Neural cell (in vitro differentiated cells): ENCODE results near the gene POMT2. TPM values are rescaled to one million over a fixed set of nuclear protein-coding genes. Genes with fewer than 3 reads are reported as not detected.

Experiments used
- H2AFZ ChIP-seq: fragments of 200-600, 300-800 bp; sonication (generic), shearing (Covaris generic); 2 replicates; pipeline ENCODE4 v1.6.0; 2014; ENCODE audit warnings: low read depth, mild to moderate bottlenecking, antibody characterized with exemption, low read length, moderate library complexity
- H3F3A ChIP-seq: fragments of 200-600 bp; shearing (Covaris generic); 2 replicates; pipeline ENCODE4 v1.6.1; 2016; ENCODE audit warnings: mild to moderate bottlenecking, moderate library complexity, mixed read lengths, antibody characterized with exemption, low read length; ENCODE audit not compliant: insufficient read depth, poor library complexity, severe bottlenecking
- H3K27ac ChIP-seq: fragments of 200-600, 300-800 bp; sonication (generic), shearing (Covaris generic); 2 replicates; pipeline ENCODE4 v1.5.1; 2014; ENCODE audit warnings: mild to moderate bottlenecking, low read length, moderate library complexity
- H3K27me3 ChIP-seq: fragments of 300-800, 200-600 bp; sonication (generic), shearing (Covaris generic); 2 replicates; pipeline ENCODE4 v1.6.0; 2014; ENCODE audit warnings: mild to moderate bottlenecking, low read depth, low read length, moderate library complexity; ENCODE audit not compliant: insufficient read depth
- H3K36me3 ChIP-seq: fragments of 300-800, 200-600 bp; sonication (generic), shearing (Covaris generic); 2 replicates; pipeline ENCODE4 v1.5.1; 2014; ENCODE audit warnings: mild to moderate bottlenecking, antibody characterized with exemption, low read length, moderate library complexity; ENCODE audit not compliant: insufficient read depth
- H3K4me2 ChIP-seq: fragments of 300-800, 200-600 bp; sonication (generic), shearing (Covaris generic); 2 replicates; pipeline ENCODE4 v1.6.0; 2014; ENCODE audit warnings: mild to moderate bottlenecking, low read length
- H3K4me3 ChIP-seq: fragments of 300-800, 200-600 bp; sonication (generic), shearing (Covaris generic); 2 replicates; pipeline ENCODE4 v1.5.1; 2014; ENCODE audit warnings: mild to moderate bottlenecking, low read length, moderate library complexity
- H3K79me2 ChIP-seq: fragments of 200-600 bp; shearing (Covaris generic); replicated peaks from 2 replicates; pipeline ENCODE4 v1.6.0; 2014; ENCODE audit warnings: mild to moderate bottlenecking, low read length, moderate library complexity; ENCODE audit not compliant: insufficient read depth
- H3K9ac ChIP-seq: fragments of 300-800, 200-600 bp; sonication (generic), shearing (Covaris generic); 2 replicates; pipeline ENCODE4 v1.6.1; 2016; ENCODE audit warnings: mild to moderate bottlenecking, low read length, mixed read lengths
- H3K9me2 ChIP-seq: fragments of 200-600 bp; shearing (Covaris generic); 2 replicates; pipeline ENCODE4 v1.6.1; 2016; ENCODE audit warnings: mild to moderate bottlenecking, low read length, mixed read lengths; ENCODE audit not compliant: insufficient read depth
- H3K9me3 ChIP-seq: fragments of 200-600, 300-800 bp; sonication (generic), shearing (Covaris generic); 2 replicates; pipeline ENCODE4 v1.6.1; 2016; ENCODE audit warnings: mild to moderate bottlenecking, mixed run types, low read length, moderate library complexity, mixed read lengths
- H4K20me1 ChIP-seq: fragments of 200-600 bp; shearing (Covaris generic); 2 replicates; pipeline ENCODE4 v1.6.1; 2016; ENCODE audit warnings: mild to moderate bottlenecking, mixed run types; ENCODE audit not compliant: insufficient read depth
- EP300 ChIP-seq: fragments of 450-650 bp; conservative IDR thresholded peaks from 2 replicates; pipeline ENCODE4 v1.6.1; 2014; ENCODE audit warnings: antibody characterized with exemption, mild to moderate bottlenecking, moderate library complexity; ENCODE audit not compliant: poor library complexity, severe bottlenecking
- EZH2 ChIP-seq: fragments of 200-600, 300-800 bp; shearing (Covaris generic), sonication (generic); IDR thresholded peaks from 2 replicates; pipeline ENCODE4 v1.6.1; 2014; ENCODE audit warnings: antibody characterized with exemption, low read length, borderline replicate concordance, mild to moderate bottlenecking; ENCODE audit not compliant: insufficient read depth, poor library complexity, severe bottlenecking
- MXI1 ChIP-seq: fragments of 450-650 bp; conservative IDR thresholded peaks from 2 replicates; pipeline ENCODE4 v1.6.1; 2014; ENCODE audit warnings: antibody characterized with exemption, mild to moderate bottlenecking; ENCODE audit not compliant: poor library complexity, severe bottlenecking
- RAD21 ChIP-seq: fragments of 450-650 bp; conservative IDR thresholded peaks from 2 replicates; pipeline ENCODE4 v1.6.1; 2014; ENCODE audit warnings: antibody characterized with exemption, mild to moderate bottlenecking, moderate library complexity
- TAF1 ChIP-seq: IDR thresholded peaks from 2 replicates; pipeline ENCODE4 v1.6.1; 2012; ENCODE audit warnings: low read depth
- polyA plus RNA-seq: library from polyadenylated mRNA; depleted of rRNA; stranded (reverse); fragments of >200 nt; gene quantifications from 2 replicates; pipeline ENCODE4 v1.2.3, GENCODE V29; 2014
- TF ChIP-seq, protein P1 (sequence below): fragments of 450-650 bp; IDR thresholded peaks from 2 replicates; pipeline ENCODE4 v1.5.1; 2014; ENCODE audit warnings: antibody characterized with exemption, mild to moderate bottlenecking, moderate library complexity; ENCODE audit not compliant: poor library complexity, severe bottlenecking
- TF ChIP-seq, protein P2 (sequence below): IDR thresholded peaks from 2 replicates; pipeline ENCODE4 v1.6.1; 2012; ENCODE audit warnings: borderline replicate concordance

The POMT2 gene
- polyA plus RNA-seq, 1 donor from 2014 or later: 9.6 TPM

DNA sequence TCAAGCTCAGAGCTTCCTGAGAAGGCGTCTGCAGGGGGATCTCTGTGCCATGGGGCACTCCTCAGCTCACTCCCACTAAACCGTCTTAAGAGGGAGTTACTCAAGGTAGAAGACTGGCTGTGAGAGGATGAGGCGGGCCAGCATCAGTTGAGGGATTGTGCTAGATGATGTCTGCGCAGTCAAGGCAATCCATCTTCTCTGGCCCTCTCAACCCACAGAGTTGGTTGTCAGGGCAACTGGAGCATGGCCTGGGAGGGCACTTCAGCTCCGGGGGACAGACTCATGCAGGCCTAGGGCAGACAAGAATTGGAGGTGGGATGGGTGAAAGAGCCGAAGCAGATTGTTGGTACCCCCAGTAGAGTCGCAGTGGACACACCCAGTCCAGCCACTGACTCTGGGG is 9.2 kb upstream of the POMT2 start:
- Histone ChIP-seq H3K4me2 (no peak overlapping the region), H3K4me3 (no peak overlapping the region), H3K9me2 (no peaks in the 10 kb centered on the region), H3K79me2 (no peaks in the 10 kb centered on the region), H3K36me3 (no peaks in the 10 kb centered on the region), H4K20me1 (no peaks in the 10 kb centered on the region), H3K9ac (no peak overlapping the region), H3K27ac (no peak overlapping the region), H3F3A (no peaks in the 10 kb centered on the region), H3K9me3 (no peaks in the 10 kb centered on the region), H2AFZ (no peak overlapping the region), H3K27me3 (no peaks in the 10 kb centered on the region)
- no peak for TF ChIP-seq EP300
- no peak for TF ChIP-seq MXI1
- TF ChIP-seq EZH2: no peak
- no peak for TF ChIP-seq RAD21
- TF ChIP-seq, protein P1, sequence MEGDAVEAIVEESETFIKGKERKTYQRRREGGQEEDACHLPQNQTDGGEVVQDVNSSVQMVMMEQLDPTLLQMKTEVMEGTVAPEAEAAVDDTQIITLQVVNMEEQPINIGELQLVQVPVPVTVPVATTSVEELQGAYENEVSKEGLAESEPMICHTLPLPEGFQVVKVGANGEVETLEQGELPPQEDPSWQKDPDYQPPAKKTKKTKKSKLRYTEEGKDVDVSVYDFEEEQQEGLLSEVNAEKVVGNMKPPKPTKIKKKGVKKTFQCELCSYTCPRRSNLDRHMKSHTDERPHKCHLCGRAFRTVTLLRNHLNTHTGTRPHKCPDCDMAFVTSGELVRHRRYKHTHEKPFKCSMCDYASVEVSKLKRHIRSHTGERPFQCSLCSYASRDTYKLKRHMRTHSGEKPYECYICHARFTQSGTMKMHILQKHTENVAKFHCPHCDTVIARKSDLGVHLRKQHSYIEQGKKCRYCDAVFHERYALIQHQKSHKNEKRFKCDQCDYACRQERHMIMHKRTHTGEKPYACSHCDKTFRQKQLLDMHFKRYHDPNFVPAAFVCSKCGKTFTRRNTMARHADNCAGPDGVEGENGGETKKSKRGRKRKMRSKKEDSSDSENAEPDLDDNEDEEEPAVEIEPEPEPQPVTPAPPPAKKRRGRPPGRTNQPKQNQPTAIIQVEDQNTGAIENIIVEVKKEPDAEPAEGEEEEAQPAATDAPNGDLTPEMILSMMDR: no peak

DNA sequence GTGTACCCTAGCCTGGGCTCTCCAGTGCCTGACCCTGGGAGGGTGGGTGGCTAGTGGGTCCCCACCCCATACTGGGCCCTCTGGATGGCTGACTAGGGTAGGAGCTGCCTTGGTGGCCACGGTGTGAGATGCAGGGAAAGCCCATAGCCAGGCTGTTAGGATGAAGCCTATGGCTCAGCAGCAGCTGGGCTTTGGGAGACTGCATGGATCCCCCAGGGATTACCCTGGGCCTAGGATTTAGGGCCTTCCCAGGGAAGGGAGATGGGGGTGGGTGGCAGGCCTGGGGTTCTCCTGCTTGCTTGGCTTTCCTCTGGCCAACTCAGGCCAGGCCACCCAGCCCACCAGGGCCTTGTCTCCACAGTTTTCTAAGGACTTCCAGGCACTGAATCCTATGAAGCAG is 6.4 kb upstream of the POMT2 start:
- Histone ChIP-seq H2AFZ (no peak overlapping the region), H3K27ac (no peak overlapping the region), H3K9ac (no peak overlapping the region), H4K20me1 (no peaks in the 10 kb centered on the region), H3K4me2 (no peak overlapping the region), H3K79me2 (no peaks in the 10 kb centered on the region), H3K4me3 (no peak overlapping the region), H3F3A (no peaks in the 10 kb centered on the region), H3K36me3 (no peaks in the 10 kb centered on the region), H3K27me3 (no peaks in the 10 kb centered on the region), H3K9me3 (no peaks in the 10 kb centered on the region), H3K9me2 (no peaks in the 10 kb centered on the region)
- TF ChIP-seq, protein P1: no peak
- no peak for TF ChIP-seq EZH2
- TF ChIP-seq, protein P2, sequence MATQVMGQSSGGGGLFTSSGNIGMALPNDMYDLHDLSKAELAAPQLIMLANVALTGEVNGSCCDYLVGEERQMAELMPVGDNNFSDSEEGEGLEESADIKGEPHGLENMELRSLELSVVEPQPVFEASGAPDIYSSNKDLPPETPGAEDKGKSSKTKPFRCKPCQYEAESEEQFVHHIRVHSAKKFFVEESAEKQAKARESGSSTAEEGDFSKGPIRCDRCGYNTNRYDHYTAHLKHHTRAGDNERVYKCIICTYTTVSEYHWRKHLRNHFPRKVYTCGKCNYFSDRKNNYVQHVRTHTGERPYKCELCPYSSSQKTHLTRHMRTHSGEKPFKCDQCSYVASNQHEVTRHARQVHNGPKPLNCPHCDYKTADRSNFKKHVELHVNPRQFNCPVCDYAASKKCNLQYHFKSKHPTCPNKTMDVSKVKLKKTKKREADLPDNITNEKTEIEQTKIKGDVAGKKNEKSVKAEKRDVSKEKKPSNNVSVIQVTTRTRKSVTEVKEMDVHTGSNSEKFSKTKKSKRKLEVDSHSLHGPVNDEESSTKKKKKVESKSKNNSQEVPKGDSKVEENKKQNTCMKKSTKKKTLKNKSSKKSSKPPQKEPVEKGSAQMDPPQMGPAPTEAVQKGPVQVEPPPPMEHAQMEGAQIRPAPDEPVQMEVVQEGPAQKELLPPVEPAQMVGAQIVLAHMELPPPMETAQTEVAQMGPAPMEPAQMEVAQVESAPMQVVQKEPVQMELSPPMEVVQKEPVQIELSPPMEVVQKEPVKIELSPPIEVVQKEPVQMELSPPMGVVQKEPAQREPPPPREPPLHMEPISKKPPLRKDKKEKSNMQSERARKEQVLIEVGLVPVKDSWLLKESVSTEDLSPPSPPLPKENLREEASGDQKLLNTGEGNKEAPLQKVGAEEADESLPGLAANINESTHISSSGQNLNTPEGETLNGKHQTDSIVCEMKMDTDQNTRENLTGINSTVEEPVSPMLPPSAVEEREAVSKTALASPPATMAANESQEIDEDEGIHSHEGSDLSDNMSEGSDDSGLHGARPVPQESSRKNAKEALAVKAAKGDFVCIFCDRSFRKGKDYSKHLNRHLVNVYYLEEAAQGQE: no peak
- TF ChIP-seq TAF1: no peak
